Right ventricle myocardium inferior (tissue), 1 donor: ENCODE data around the gene IRX2. TPM values are rescaled to one million over a fixed set of nuclear protein-coding genes. Genes with fewer than 3 reads are reported as not detected.

Experiments used
- ATAC-seq: fragments of 200-7000 bp; cut with Tn5 transposase; one replicate; pipeline ENCODE4 v1.9.1; 2020; ENCODE audit warnings: mild to moderate bottlenecking, moderate library complexity
- DNase-seq: peaks from one replicate; pipeline ENCODE4 v3.0.0; 2021; ENCODE audit errors: missing footprints
- intact Hi-C: fragments of 100-400 bp; cut with DNase I; formaldehyde crosslinking; loops from one replicate; pipeline ENCODE4 v1.11.0; 2022
- total RNA-seq: library from RNA; stranded (reverse); fragmentation: NEBNext Ultra II Directional; extraction: Animal tissue kit (Norgen Biotek cat#: 25700); gene quantifications from one replicate; pipeline ENCODE4 v1.2.1, GENCODE V29; 2021
- donor health status: DM: no; HTN: yes; CAD: no; lungs with severe emphysema.

The IRX2 gene
- total RNA-seq, 1 donor from 2014 or later, result 7.3 TPM

DNA sequence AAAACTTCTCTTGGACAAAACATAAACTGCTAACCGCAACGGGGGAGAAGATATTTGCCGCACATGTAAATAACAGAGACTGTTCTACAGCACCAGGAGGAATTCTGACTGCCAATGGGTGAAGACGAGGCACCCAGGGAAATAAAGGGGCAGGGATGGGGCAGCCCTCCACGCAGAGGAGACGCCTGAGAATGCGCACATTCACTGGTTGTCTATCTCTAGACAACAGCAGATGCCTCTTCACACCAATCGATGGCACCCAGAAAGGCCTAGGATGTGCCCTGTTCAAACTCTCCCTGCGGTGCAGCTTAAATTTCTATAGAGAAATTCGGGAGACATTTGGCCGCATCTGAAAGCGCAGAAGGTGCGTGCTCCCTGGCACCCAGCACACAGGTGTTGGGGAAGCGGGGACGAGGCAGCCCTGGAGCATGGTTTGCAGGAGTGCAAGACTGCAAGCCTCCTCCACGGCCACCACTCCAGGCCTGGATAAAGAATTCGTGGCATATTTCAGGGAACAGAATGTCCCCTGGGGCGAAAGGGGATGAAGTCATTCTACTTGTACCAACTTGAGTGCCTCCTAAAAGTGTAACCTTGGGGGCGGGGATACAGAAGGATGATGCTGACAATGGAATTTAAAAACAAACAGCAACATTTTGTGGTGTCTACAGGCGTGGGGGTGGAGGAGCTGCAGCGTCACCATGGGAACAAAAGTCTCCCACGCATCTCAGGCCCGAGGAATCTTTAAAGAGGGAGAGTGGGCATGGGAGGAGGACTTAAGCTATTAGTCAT is 6.3 kb upstream of the IRX2 start:
- DNase-seq (no peak), ATAC-seq (no peak)
- intact Hi-C loops, result no loop called here

GRCh38 chr5:2756211-2757152 is 5.0 kb upstream of the IRX2 start:
- intact Hi-C loops, result no loop called here
- ATAC-seq, result no peak
- no peak for DNase-seq

- no peak for DNase-seq
- ATAC-seq, result no peak
- intact Hi-C loops, result no loop called here
Observed at GRCh38 chr5:2755681-2756171, 4.2 kb upstream of the IRX2 start.

- ATAC-seq (no peak), DNase-seq (no peak)
- intact Hi-C loops, result no loop called here
Observed at GRCh38 chr5:2755076-2755680, 3.7 kb upstream of the IRX2 start.

GRCh38 chr5:2754581-2755075 is 3.2 kb upstream of the IRX2 start:
- ATAC-seq (no peak), DNase-seq (no peak)
- intact Hi-C loops, result no loop called here

DNA sequence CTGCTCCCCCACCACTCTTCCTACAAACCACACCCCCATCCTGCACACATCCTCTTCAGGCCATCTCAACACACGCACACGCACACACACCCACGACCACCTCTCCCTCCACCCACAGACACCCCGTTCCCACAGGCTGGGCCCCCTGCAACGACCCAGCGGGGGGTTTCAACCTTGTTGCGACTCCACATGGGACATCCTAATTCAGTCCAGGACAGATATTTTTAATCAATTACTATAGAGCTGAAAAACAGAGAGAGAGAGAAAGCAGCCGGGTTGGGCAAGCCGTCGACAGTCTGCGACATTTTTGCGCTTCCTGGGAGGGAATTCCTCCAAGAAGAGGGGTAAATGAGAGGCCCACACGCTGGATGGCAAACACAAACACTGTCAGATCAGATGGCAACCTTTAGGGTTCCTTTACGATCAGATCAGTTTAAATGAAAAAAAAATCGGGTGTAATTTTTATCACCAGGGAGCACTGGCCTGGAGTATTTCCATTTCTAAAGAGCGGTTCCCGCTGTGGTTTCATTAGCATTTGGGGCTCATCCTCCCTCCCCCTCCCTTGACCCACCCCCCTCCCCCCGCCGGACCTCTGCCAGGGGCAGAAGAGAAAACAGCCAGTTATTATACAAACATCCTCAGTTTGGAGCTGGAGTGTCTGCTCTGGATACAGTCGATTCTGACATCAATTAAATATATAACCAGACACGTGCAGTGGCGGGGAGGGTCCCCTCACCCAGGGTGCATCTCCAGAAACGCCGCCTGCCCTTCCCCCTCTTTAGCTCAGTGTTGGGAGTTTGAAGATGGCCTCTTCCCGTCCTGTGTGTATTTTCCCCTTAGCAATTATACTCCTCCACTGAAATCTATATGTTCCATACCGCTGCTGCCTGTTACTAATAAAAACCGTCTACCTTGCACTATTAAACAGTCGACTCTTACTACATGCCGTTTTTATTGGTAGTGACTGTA is 2.3 kb upstream of the IRX2 start:
- DNase-seq, result no peak
- ATAC-seq, result no peak
- intact Hi-C loops, result no loop called here

GRCh38 chr5:2752821-2753439 is 1.5 kb upstream of the IRX2 start:
- intact Hi-C loops, result no loop called here
- DNase-seq (no peak), ATAC-seq (no peak)

DNA sequence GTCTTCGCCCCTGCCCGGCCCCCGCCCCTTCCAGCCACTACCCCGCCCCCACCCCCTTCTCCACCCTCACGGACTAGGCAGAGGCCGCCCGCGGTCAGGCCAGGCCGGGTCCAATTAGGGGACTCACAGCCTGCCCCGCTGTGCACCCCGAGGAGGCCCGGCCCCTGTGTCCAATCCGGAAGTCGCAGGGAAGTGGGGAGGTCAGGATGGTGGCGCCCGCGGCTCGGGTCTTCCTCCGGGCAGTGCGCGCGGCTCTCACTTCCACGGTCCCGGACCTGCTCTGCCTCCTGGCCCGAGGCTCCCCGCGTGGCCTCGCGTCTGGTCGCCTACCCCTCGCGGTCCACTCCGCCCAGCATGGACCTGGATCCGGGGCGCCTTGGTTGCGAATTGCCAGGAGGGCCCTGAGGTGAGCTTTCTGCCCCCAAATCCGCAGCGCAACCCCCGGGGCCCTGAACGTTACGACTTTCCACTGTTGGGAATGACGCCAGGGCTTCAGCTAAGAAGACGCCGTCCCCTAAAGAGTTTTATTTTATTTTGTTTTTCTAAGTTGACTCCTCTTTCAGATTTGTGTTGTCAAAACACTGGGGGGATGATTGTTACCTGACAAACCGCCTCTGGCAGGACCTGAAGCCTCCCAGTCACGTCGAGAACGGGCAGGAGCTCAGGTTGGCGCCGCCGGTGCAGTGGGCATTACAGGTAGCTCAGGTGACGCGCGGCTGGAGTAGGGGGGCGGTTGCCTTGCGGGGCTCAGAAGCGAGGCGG is 763 bp upstream of the IRX2 start:
- ATAC-seq (peak; percentile 51), DNase-seq (no peak)
- intact Hi-C loops, result no loop called here

GRCh38 chr5:2750758-2751464 is 566 bp downstream of the IRX2 start:
- intact Hi-C loops, result no loop called here
- ATAC-seq (no peak), DNase-seq (no peak)

DNA sequence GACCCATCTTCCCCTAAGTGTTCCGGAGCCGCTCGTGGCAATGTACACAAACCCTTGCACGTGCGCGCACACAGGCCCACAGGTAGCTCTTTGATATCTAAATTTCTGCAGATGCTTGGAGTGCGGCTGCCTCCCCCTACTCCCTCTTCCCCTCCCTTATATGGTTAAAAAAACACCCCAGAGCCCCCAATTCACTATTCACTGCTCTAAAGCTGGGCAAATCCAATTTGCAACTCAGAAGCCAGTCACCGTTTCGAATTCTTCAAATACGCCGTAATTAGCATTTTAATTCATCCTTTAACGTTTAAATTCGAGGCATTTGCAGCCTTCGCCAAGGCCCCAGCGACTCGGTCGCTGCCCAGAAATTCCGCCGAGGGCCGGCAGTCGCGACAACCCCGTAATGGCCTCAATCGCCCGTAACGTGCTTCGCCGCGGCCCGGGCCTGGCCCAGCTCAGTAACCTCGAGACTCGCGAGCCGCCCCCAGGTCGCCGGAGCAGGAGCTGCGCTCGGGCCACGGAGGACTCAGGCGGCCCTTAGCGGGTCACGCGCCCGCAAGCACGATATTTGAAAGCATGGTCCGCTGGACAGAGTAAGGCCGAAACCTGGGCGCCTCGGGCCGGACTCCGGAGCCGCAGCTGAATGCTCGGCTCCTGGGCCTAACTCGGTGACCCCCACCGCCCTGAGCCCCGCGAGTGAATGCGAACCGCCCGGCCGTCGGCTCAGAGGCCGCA is 1.3 kb downstream of the IRX2 start:
- ATAC-seq (no peak), DNase-seq (no peak)
- intact Hi-C loops, result no loop called here

GRCh38 chr5:2749514-2750025 is 1.9 kb downstream of the IRX2 start:
- no peak for DNase-seq
- intact Hi-C loops, result no loop called here
- ATAC-seq, result no peak

DNA sequence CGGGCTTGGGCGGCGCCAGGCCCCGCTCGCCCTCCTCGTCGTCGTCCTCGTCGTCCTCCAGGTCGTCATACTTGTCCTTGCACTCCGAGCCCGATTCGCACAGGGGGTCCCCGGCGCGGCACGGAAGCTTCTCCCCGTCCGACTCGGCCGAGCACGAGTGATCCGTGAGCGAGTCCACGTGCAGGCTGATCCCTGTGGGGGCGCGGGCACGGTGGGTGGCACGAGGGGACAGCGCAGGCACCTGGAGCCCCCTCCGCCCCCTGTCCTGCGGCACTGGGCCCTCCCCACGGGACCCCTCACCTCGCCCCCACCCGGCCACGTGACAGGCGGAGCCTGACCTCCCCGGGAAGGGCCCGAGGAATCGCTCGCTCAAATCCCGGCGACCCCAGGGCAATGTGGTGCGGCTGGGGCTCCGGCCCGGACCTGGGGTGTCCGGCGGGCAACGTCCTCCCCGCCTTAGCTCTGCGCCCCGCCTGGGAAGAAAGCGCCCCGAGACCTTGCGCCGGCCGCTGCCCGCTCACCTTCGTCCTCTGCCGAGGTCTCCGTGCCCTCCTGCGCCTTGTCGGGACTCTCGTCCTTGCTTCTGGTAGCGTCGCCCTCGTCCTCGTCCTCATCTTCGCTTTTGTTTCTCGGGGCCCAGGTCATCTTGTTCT is 2.5 kb downstream of the IRX2 start:
- ATAC-seq (no peak), DNase-seq (no peak)
- intact Hi-C loops, result no loop called here

DNA sequence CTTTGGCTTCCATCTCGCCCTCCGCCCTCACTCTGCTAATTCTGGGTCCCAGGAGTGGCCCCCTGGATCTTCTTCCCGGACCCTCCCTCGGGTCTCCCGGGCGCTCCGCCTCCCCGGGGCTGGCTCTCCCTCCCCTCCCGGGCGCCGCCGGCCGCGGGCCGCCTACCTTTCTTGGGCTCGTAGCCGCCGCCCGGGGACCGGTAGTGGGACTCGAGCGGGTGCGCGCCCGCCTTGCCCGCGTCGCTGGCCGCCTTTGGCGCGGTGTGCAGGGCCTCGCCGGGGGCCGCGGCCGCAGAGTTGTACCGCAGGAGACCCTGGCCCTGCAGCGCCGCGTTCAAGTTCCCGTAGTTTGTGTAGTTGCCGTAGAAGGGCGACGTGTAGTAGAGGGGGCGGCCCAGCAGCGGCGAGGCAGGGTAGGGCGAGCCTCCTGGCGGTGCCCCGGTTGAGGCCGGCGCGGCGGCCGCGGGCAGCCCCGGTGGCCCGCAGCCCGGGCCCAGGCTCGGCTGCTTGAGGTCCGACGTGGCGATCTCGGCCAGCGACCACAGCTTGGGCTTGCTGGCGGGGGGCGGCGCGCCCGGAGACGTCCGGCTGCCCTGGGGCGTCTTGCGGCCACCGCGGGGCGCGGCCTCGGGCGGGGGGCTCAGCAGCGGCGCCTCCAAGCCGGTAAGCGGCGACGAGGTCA is 3.2 kb downstream of the IRX2 start:
- ATAC-seq, result no peak
- DNase-seq, result no peak
- intact Hi-C loops, result no loop called here

DNA sequence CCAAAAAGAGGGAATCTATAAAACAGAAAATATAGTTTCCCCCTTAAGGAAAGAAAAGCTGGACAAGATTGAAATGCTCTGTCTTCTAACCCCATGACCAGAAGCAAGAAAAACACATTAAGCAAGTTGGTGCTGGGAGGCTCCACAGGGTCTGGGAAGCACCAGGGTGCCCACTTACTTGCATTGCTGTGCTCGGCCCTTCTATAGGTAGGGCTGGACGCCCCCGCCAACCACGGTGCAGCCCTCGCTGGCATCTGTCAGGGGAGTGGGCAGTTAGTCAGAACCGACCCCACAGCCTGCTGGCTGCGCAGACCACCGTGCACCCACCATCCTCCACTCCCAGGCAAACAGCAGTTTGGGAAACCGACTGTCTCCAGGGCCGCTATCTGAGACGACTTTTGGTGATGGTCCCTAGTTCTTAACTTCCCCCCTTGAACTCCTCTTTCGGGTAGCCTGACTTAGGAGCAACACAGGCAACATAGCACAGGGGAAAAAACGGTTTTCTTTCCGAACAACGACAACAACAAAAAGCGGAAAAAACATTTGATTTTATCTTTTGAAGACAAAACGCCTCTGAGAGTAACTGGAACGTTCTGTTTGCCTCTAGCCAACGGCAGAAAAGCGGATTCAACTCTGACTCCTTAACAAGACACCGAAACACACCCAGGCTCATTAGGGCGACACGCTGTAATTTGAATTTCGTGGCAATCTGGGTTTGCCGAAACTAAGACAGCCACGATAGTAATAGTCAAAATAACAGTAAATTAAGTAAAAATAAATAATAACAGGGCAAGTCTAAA is 3.9 kb downstream of the IRX2 start:
- no peak for DNase-seq
- intact Hi-C loops, result no loop called here

More for the DNA sequence above, 3.9 kb downstream of the IRX2 start:
- no peak for ATAC-seq
